WTC11 (cell line): Measurements from ENCODE around the gene EYS.

Source experiments
- CTCF ChIP-seq: fragments of 200-600 bp; IDR thresholded peaks from 2 replicates; pipeline ENCODE4 v1.8.0; 2022; ENCODE audit warnings: antibody characterized with exemption
- ETV6 ChIP-seq: sonication (generic); formaldehyde crosslinking; IDR thresholded peaks from 2 replicates; pipeline ENCODE4 v1.8.1; 2022; ENCODE audit warnings: mild to moderate bottlenecking, missing genetic modification reagents
- NFYB ChIP-seq: sonication (generic); formaldehyde crosslinking; conservative IDR thresholded peaks from 2 replicates; pipeline ENCODE4 v1.8.0; 2022; ENCODE audit warnings: low read depth, missing genetic modification reagents
- ZNF138 ChIP-seq: sonication (generic); formaldehyde crosslinking; conservative IDR thresholded peaks from 2 replicates; pipeline ENCODE4 v1.8.1; 2022; ENCODE audit warnings: mild to moderate bottlenecking, moderate library complexity, missing genetic modification reagents
- TF ChIP-seq, protein P1 (sequence below): fragments of 250-450 bp; sonication (Bioruptor Pico); IDR thresholded peaks from 2 replicates; pipeline ENCODE4 v2.1.2; 2022; ENCODE audit warnings: mild to moderate bottlenecking, moderate library complexity

DNA sequence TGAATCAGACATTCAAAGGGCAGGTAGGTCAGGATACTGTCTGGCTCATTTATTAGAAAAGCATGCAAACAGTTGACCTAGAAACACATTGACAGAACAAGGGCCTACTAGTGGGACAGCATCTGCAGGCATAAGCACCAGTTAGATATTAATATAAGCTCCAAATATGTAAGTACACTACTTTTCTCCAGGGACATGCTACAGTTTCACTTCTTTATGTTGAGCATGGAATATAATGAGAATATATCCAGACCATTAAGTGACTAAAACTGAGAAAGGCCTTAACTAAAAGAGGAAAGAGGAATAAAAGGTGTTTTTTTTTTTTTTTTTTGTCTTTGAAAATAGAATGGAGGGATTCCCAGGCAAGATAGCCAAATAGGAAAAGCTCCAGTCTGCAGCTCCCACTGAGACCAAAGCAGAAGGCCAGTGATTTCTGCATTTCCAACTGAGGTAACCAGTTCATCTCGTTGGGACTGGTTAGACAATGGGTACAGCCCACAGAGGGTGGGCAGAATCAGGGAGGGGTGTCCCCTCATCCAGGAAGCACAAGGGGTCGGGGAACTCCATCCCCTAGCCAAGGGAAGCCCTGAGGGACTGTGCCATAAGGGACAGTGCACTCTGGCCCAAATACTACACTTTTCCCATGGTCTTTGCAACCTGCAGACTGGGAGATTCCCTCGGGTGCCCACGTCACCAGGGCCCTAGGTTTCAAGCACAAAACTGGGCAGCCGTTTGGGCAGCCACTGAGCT lies 1819.8 kb downstream of the EYS start:
- TF ChIP-seq ZNF138 (no peak), ETV6 (CRISPR knock-in tag) (no peak), CTCF (no peak), NFYB (CRISPR knock-in tag) (no peak)
- TF ChIP-seq, protein P1, sequence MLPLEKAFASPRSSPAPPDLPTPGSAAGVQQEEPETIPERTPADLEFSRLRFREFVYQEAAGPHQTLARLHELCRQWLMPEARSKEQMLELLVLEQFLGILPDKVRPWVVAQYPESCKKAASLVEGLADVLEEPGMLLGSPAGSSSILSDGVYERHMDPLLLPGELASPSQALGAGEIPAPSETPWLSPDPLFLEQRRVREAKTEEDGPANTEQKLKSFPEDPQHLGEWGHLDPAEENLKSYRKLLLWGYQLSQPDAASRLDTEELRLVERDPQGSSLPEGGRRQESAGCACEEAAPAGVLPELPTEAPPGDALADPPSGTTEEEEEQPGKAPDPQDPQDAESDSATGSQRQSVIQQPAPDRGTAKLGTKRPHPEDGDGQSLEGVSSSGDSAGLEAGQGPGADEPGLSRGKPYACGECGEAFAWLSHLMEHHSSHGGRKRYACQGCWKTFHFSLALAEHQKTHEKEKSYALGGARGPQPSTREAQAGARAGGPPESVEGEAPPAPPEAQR (CRISPR knock-in tag) = no peak
